Measurements from ENCODE around the gene FSD1. TPM values are rescaled to one million over a fixed set of nuclear protein-coding genes. Genes with fewer than 3 reads are reported as not detected.

FSD1 gene
- 10 to 100 TPM; 23.1 to 25.3 TPM for total RNA-seq

DNA sequence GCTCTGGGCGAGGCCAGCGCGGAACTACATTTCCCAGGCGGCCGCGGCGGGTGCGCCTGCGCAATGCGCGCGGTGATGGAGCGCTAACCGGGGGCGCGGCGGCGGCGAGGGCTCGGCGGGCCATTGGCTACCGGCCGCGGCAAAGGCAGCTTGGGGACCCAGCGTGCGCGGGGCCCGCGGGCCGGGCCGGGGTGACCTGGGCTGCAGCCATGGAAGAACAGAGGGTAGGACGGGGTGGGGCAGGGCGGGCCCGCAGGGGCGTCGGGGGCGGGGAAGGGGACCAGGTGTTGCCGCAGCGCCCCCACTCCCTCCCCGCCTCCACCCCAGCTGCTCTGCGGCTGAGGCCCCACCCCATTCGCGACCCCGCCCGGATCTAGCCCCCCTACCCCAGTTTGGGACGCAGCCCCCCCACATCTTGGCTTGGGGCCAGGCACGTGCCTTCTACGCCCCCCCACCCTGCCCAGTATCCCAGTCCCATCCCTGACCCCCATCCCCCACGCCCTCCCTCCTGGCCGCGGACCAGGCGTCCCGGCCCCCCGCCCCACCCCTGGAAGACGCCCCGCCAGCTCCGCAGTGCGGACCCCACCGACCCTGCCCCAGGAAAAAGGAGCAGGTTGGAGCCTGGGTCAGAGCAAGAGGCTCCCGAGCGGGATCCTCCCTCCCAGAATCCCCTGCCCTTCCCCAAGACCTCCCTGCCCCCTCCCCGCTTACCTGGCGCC, at the start of gene FSD1:
Gene FSD1 (plus strand): TSS at position 61 of the 719 bp plus-strand sequence. CDS start 149 bp downstream, at position 210.
- Mint-ChIP-seq H3K9me3 (ENCODE audit: low read depth) (no peaks in the 10 kb centered on the region), H3K4me3 (peak within 1 kb of the TSS; percentile 66), H3K36me3 (ENCODE audit: low read depth) (no peaks in the 10 kb centered on the region), H3K4me1 (peaks cover 34% of the 10 kb centered on the region), H3K27ac (peak within 1 kb of the TSS; percentile 72), H3K27me3 (no peaks in the 10 kb centered on the region)
- ATAC-seq (peak; percentile 82), DNase-seq (peak; percentile 90)
- CTCF ChIA-PET = interaction anchor here (0.6 kb wide), 3 partner anchors 47 to 1345 kb away, joined by 3 read pairs; no protein-coding TSS in a partner anchor
- intact Hi-C loops (cut with DNase I, micrococcal nuclease) = loop anchor here (1.0 to 5.0 kb wide), 5 partner anchors 24 to 98 kb away; partner anchors contain the start of genes CHAF1A (in 1 of the 2), MPND (in 1 of the 2) and YJU2 (in 1 of the 2)
- POLR2A ChIA-PET = interaction anchor here (0.5 kb wide), 1 partner anchor 28 kb away, joined by 5 read pairs; no protein-coding TSS in a partner anchor

DNA sequence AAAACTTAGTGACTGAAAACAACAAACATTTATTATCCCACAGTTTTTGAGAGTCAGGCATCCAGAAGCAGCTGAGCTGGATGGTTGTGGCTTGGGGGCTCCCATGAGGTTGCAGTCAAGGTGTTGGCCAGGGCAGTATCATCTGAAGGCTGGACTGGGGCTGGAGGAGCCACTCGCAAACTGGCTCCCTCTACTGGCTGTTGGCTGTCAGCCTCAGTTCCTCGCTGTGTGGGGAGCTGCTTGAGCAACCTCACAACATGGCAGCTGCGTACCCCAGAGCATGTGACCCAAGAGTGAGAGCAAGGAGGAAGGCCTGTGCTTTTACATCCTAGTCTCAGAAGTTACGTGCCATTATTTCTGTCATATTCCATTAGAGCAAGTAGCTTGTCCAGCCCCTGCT, 47.8 kb upstream of the FSD1 start:
- CTCF ChIA-PET = interaction anchor here (0.6 to 3.1 kb wide), 7 partner anchors 8 to 114 kb away, joined by 3 to 11 read pairs (median 3); no protein-coding TSS in a partner anchor

GRCh38 chr19:4257025-4257424, 47.4 kb upstream of the FSD1 start:
- intact Hi-C loops (cut with DNase I, micrococcal nuclease) = no loop called here
- no peak for DNase-seq
- Mint-ChIP-seq H3K4me3 (no peak overlapping the region), H3K9me3 (ENCODE audit: low read depth) (peaks cover 1% of the 10 kb centered on the region), H3K36me3 (ENCODE audit: low read depth) (peaks cover 55% of the 10 kb centered on the region), H3K27me3 (no peaks in the 10 kb centered on the region), H3K4me1 (no peaks in the 10 kb centered on the region), H3K27ac (no peak overlapping the region)
- ChIA-PET CTCF (interaction anchor here (0.8 to 3.1 kb wide), 5 partner anchors 9 to 97 kb away, joined by 3 to 11 read pairs (median 3); no protein-coding TSS in a partner anchor), POLR2A (no interaction called here)
- no peak for ATAC-seq

More for the DNA sequence above, 47.8 kb upstream of the FSD1 start:
- Mint-ChIP-seq H3K36me3 (ENCODE audit: low read depth) (peaks cover 58% of the 10 kb centered on the region), H3K27ac (no peak overlapping the region), H3K9me3 (ENCODE audit: low read depth) (peaks cover 1% of the 10 kb centered on the region), H3K4me3 (no peak overlapping the region), H3K4me1 (no peaks in the 10 kb centered on the region), H3K27me3 (no peaks in the 10 kb centered on the region)
- POLR2A ChIA-PET = interaction anchor here (0.6 kb wide), 2 partner anchors 19 to 160 kb away, joined by 3 to 6 read pairs; no protein-coding TSS in a partner anchor
- intact Hi-C loops (cut with DNase I, micrococcal nuclease) = no loop called here
- DNase-seq = peak; percentile 37
- no peak for ATAC-seq

GRCh38 chr19:4258181-4258580, 46.2 kb upstream of the FSD1 start:
- CTCF ChIA-PET = no interaction called here
- DNase-seq (no peak), ATAC-seq (no peak)
- POLR2A ChIA-PET = interaction anchor here (0.6 kb wide), 1 partner anchor 74 kb away, joined by 3 read pairs; no protein-coding TSS in a partner anchor
- Mint-ChIP-seq H3K27me3 (no peaks in the 10 kb centered on the region), H3K27ac (no peak overlapping the region), H3K36me3 (ENCODE audit: low read depth) (peaks cover 47% of the 10 kb centered on the region), H3K4me3 (no peak overlapping the region), H3K4me1 (no peaks in the 10 kb centered on the region), H3K9me3 (ENCODE audit: low read depth) (peaks cover 1% of the 10 kb centered on the region)
- intact Hi-C loops (cut with DNase I, micrococcal nuclease) = no loop called here

GRCh38 chr19:4260613-4261191, 43.7 kb upstream of the FSD1 start:
- ChIA-PET POLR2A (no interaction called here), CTCF (interaction anchor here (0.8 kb wide), 1 partner anchor 92 kb away, joined by 5 read pairs; no protein-coding TSS in a partner anchor)
- Mint-ChIP-seq H3K27ac (no peak overlapping the region), H3K36me3 (ENCODE audit: low read depth) (peaks cover 47% of the 10 kb centered on the region), H3K9me3 (ENCODE audit: low read depth) (peaks cover 1% of the 10 kb centered on the region), H3K27me3 (no peaks in the 10 kb centered on the region), H3K4me3 (no peak overlapping the region), H3K4me1 (peaks cover 10% of the 10 kb centered on the region)
- intact Hi-C loops (cut with DNase I, micrococcal nuclease) = no loop called here
- no peak for ATAC-seq
- no peak for DNase-seq

DNA sequence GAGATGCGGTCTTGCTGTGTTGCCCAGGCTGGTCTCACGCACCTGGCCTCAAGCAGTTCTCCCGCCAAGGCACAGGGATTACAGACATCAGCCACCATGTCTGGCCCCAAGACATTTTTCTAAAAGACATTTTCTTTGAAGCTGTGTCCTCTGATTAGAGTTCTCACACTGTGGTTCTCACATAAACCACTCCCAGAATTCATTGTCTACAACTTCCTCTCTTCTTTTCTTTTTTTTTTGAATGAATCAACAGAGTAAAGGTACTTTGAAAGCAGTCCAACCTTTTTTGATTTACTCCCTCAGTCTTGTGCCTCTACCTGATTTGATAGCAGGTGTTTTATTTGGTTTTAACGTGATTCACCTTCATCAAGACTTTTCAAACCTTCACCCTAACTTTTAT, 39.6 kb upstream of the FSD1 start:
- ATAC-seq = no peak
- peak overlapping the region; percentile 72 for H3K27ac Mint-ChIP-seq

GRCh38 chr19:4266253-4267000, 38.0 kb upstream of the FSD1 start:
- no peak overlapping the region for H3K27ac Mint-ChIP-seq
- no peak overlapping the region for H3K4me3 Mint-ChIP-seq
- POLR2A ChIA-PET = interaction anchor here (0.5 to 1.5 kb wide), 6 partner anchors 32 to 134 kb away, joined by 3 to 13 read pairs (median 5); partner anchors contain the start of genes MPND and SH3GL1
- H3K36me3 Mint-ChIP-seq (ENCODE audit: low read depth) = peaks cover 44% of the 10 kb centered on the region
- ATAC-seq = no peak
- H3K9me3 Mint-ChIP-seq (ENCODE audit: low read depth) = no peaks in the 10 kb centered on the region
- no peaks in the 10 kb centered on the region for H3K27me3 Mint-ChIP-seq
- H3K4me1 Mint-ChIP-seq = peaks cover 14% of the 10 kb centered on the region
- intact Hi-C loops (cut with DNase I, micrococcal nuclease) = loop anchor here in 1 of 2 experiments (5.0 kb wide), 1 partner anchor 36 kb away; the partner anchor contains the start of genes FSD1 and TMIGD2
- DNase-seq = no peak
- CTCF ChIA-PET = interaction anchor here (0.6 to 4.4 kb wide), 25 partner anchors 10 to 259 kb away, joined by 3 to 52 read pairs (median 4); partner anchors contain the start of genes CHAF1A, HDGFL2, MPND and YJU2

More for the DNA sequence above, 39.6 kb upstream of the FSD1 start:
- Mint-ChIP-seq H3K9me3 (ENCODE audit: low read depth) (no peaks in the 10 kb centered on the region), H3K4me3 (no peak overlapping the region), H3K36me3 (ENCODE audit: low read depth) (peaks cover 49% of the 10 kb centered on the region), H3K27me3 (no peaks in the 10 kb centered on the region), H3K4me1 (peaks cover 14% of the 10 kb centered on the region)
- DNase-seq = no peak
- ChIA-PET POLR2A (interaction anchor here (0.7 kb wide), 2 partner anchors 143 to 144 kb away, joined by 3 to 10 read pairs; no protein-coding TSS in a partner anchor), CTCF (interaction anchor here (0.6 to 3.6 kb wide), 3 partner anchors 9 to 119 kb away, joined by 3 to 11 read pairs (median 4); no protein-coding TSS in a partner anchor)
- intact Hi-C loops (cut with DNase I, micrococcal nuclease) = loop anchor here in 1 of 2 experiments (5.0 kb wide), 1 partner anchor 37 kb away; the partner anchor contains the start of genes FSD1 and TMIGD2

DNA sequence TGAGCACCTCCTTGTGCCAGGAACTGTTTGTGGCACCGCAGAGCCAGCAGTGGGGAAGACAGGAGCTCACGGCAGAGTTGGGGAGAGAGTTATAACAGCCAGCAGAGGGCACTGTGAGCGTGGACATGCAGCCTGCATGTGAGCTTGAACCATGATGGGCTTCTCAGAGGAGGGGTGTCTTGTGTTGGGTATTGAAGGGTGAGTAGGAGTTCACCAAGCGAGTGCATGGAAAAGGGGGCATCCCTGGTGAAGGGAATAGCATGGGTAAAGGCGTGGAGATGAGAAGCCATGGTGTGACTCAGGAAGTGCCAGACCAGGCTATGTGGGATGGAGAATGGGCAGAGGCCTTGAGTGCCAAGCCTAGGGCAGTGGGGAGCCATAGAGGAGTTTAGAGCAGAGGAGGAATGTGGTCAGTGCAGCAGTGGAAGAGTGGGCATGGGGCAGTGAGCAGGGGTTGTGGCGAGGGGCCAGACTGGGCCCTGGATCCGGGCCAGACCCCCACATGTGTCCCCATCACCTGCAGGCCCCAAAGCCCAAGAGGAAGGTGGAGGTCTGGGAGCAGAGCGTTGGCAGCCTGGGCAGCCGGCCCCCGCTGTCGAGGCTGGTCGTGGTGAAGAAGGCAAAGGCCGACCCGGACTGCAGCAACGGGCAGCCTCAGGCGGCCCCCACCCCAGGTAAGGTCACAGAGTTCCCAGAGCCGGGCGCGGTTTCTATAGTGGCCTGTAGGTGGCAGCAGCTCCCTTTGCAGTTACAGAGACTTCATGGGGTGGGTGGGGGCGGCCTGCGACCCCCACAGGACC, 37.1 kb upstream of the FSD1 start:
- intact Hi-C loops (cut with DNase I, micrococcal nuclease) = loop anchor here (1.0 to 5.0 kb wide), 5 partner anchors 35 to 258 kb away; partner anchors contain the start of genes FSD1 (in 1 of the 2), SH3GL1 (in 1 of the 2) and TMIGD2 (in 1 of the 2)
- peak overlapping the region; percentile 9 for H3K27ac Mint-ChIP-seq
- H3K4me3 Mint-ChIP-seq = no peak overlapping the region
- H3K9me3 Mint-ChIP-seq (ENCODE audit: low read depth) = no peaks in the 10 kb centered on the region
- DNase-seq (peak; percentile 83), ATAC-seq (peak; percentile 81)
- no peaks in the 10 kb centered on the region for H3K27me3 Mint-ChIP-seq
- POLR2A ChIA-PET = interaction anchor here (0.5 to 1.5 kb wide), 8 partner anchors 31 to 133 kb away, joined by 3 to 9 read pairs (median 3); partner anchors contain the start of genes MPND, SH3GL1 and STAP2
- peaks cover 47% of the 10 kb centered on the region for H3K36me3 Mint-ChIP-seq (ENCODE audit: low read depth)
- peaks cover 14% of the 10 kb centered on the region for H3K4me1 Mint-ChIP-seq
- CTCF ChIA-PET = interaction anchor here (0.5 to 4.4 kb wide), 31 partner anchors 10 to 1040 kb away, joined by 3 to 52 read pairs (median 4); partner anchors contain the start of genes CHAF1A, EBI3, HDGFL2 and MPND

DNA sequence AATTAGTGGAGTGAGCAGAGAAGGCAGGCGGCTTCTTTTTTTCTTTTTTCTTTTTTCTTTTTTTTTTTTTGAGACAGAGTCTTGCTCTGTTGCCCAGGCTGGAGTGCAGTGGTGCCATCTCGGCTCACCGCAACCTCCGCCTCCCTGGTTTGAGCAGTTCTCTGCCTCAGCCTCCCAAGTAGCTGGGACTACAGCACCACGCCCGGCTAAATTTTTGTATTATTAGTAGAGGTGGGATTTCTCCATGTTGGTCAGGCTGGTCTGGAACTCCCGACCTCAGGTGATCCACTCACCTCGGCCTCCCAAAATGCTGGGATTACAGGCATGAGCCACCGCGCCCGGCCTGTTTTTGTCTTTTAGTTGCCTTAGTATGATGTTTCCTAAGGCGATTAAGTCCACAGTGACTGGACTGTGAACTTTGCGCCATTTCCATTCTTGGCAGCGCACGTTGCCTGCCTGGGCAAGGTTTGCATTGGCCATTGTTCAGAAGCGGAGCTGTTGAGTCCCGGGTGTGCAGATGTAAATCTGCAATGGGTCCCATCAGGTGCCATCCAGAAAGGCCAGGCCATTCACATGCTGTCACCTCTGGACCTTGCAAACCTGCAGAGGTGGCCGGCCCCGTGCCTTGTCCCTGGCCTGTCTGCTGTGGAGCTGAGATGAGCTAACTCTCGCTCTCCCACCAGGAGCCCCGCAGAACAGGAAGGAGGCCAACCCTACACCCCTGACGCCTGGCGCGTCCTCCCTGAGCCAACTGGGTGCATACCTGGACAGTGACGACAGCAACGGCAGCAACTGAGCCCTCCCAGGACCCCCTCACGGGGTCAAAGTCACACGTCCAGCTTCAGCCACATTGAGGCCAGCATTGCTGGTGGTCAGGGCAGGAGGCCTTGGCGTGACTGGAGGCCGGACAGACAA, 36.2 kb upstream of the FSD1 start:
- DNase-seq (no peak), ATAC-seq (no peak)
- Mint-ChIP-seq H3K27me3 (no peaks in the 10 kb centered on the region), H3K36me3 (ENCODE audit: low read depth) (peaks cover 46% of the 10 kb centered on the region), H3K4me3 (no peak overlapping the region), H3K9me3 (ENCODE audit: low read depth) (no peaks in the 10 kb centered on the region), H3K4me1 (peaks cover 14% of the 10 kb centered on the region), H3K27ac (no peak overlapping the region)
- intact Hi-C loops (cut with DNase I, micrococcal nuclease) = loop anchor here (1.0 to 5.0 kb wide), 5 partner anchors 34 to 257 kb away; partner anchors contain the start of genes FSD1 (in 1 of the 2), SH3GL1 (in 1 of the 2) and TMIGD2 (in 1 of the 2)
- POLR2A ChIA-PET = interaction anchor here (0.7 to 1.2 kb wide), 3 partner anchors 30 to 102 kb away, joined by 3 read pairs; partner anchors contain the start of gene STAP2
- CTCF ChIA-PET = interaction anchor here (0.6 to 4.4 kb wide), 15 partner anchors 10 to 1041 kb away, joined by 3 to 52 read pairs (median 5); partner anchors contain the start of genes EBI3, MPND and TMIGD2

Data from activated CD4-positive, alpha-beta T cell treated with anti-CD3 and anti-CD28 coated beads for 36 hours (primary cell).